HepG2 (cell line): ENCODE data around the gene RGS19. TPM values are rescaled to one million over a fixed set of nuclear protein-coding genes. Genes with fewer than 3 reads are reported as not detected.

Source experiments
- ATM ChIP-seq: fragments of 450-650 bp; IDR thresholded peaks from 2 replicates; pipeline ENCODE4 v1.7.1; 2017; ENCODE audit warnings: mild to moderate bottlenecking, borderline replicate concordance
- GABPB1 ChIP-seq: IDR thresholded peaks from 2 replicates; pipeline ENCODE4 v1.6.1; 2016; ENCODE audit warnings: mild to moderate bottlenecking, missing genetic modification reagents, moderate library complexity, missing compliant biosample characterization
- GTF3A ChIP-seq: sonication (generic); formaldehyde crosslinking; conservative IDR thresholded peaks from 2 replicates; pipeline ENCODE4 v1.4.0; 2020; ENCODE audit warnings: mild to moderate bottlenecking, missing genetic modification reagents
- MBD4 ChIP-seq: IDR thresholded peaks from 2 replicates; pipeline ENCODE4 v1.6.1; 2012; ENCODE audit warnings: low read length, inconsistent platforms, borderline replicate concordance
- NFE2 ChIP-seq: sonication (generic); formaldehyde crosslinking; IDR thresholded peaks from 2 replicates; pipeline ENCODE4 v1.4.0; 2020; ENCODE audit warnings: missing genetic modification reagents
- PPARG ChIP-seq: conservative IDR thresholded peaks from 2 replicates; pipeline ENCODE4 v1.6.1; 2016; ENCODE audit warnings: missing biosample characterization, missing genetic modification reagents
- PTBP1 ChIP-seq: fragments of 200-400 bp; formaldehyde crosslinking; IDR thresholded peaks from 2 replicates; pipeline ENCODE4 v1.6.1; 2018; ENCODE audit warnings: low read length, low read depth; ENCODE audit not compliant: poor library complexity, severe bottlenecking
- TFAP4 ChIP-seq: sonication (generic); IDR thresholded peaks from 2 replicates; pipeline ENCODE4 v1.6.1; 2016; ENCODE audit warnings: low read depth, borderline replicate concordance
- THAP8 ChIP-seq: sonication (generic); formaldehyde crosslinking; IDR thresholded peaks from 2 replicates; pipeline ENCODE4 v1.5.1; 2020; ENCODE audit warnings: missing genetic modification reagents, mild to moderate bottlenecking, borderline replicate concordance
- ZBTB7B ChIP-seq: sonication (generic); formaldehyde crosslinking; IDR thresholded peaks from 2 replicates; pipeline ENCODE4 v1.4.0; 2020; ENCODE audit warnings: missing genetic modification reagents
- ZNF251 ChIP-seq: sonication (generic); formaldehyde crosslinking; IDR thresholded peaks from 2 replicates; pipeline ENCODE4 v1.9.0; 2021; ENCODE audit warnings: mild to moderate bottlenecking, missing genetic modification reagents
- ZNF547 ChIP-seq: sonication (generic); formaldehyde crosslinking; IDR thresholded peaks from 2 replicates; pipeline ENCODE4 v1.5.1; 2020; ENCODE audit warnings: mild to moderate bottlenecking, missing genetic modification reagents
- ZNF629 ChIP-seq: sonication (generic); formaldehyde crosslinking; conservative IDR thresholded peaks from 2 replicates; pipeline ENCODE4 v1.5.0; 2020; ENCODE audit warnings: missing genetic modification reagents
- ZNF644 ChIP-seq: IDR thresholded peaks from 2 replicates; pipeline ENCODE4 v1.6.1; 2016; ENCODE audit warnings: low read depth
- ZNF691 ChIP-seq: sonication (generic); formaldehyde crosslinking; IDR thresholded peaks from 2 replicates; pipeline ENCODE4 v1.4.0; 2020; ENCODE audit warnings: missing genetic modification reagents, low read depth, mild to moderate bottlenecking, borderline replicate concordance
- ZNF816 ChIP-seq: sonication (generic); formaldehyde crosslinking; IDR thresholded peaks from 2 replicates; pipeline ENCODE4 v1.8.0; 2022; ENCODE audit warnings: missing genetic modification reagents, mild to moderate bottlenecking, borderline replicate concordance
- polyA plus RNA-seq, 8 experiments: library from polyadenylated mRNA; depleted of rRNA in 3 of 8; stranded (reverse) in 7 of 8; unstranded in 1 of 8; fragments of >200 nt; fragmentation: Illumina TruSeq in 4 of 8; extraction: Trizol in 4 of 8; gene quantifications; 2 replicates each; pipeline versions ENCODE4 v1.2.1 to v1.2.3, GENCODE V29; 2011 to 2016; ENCODE audit warnings: low read depth in 4 of 8, missing spikeins in 1 of 8, mixed read lengths in 1 of 8; ENCODE audit not compliant: insufficient read depth in 1 of 8
- total RNA-seq, 5 experiments: library from RNA; depleted of rRNA; stranded (reverse); fragments of >200 nt; fragmentation: Illumina TruSeq; extraction: Trizol; gene quantifications; 2 replicates each; pipeline ENCODE4 v1.2.3, GENCODE V29; 2016; ENCODE audit warnings: low read depth in 1 of 5
- TF ChIP-seq, protein P1 (sequence below): sonication (generic); formaldehyde crosslinking; IDR thresholded peaks from 2 replicates; pipeline ENCODE4 v1.4.0; 2020; ENCODE audit warnings: mild to moderate bottlenecking, low read depth, missing genetic modification reagents
- TF ChIP-seq, protein P2 (sequence below): sonication (generic); formaldehyde crosslinking; IDR thresholded peaks from 2 replicates; pipeline ENCODE4 v1.8.0; 2022; ENCODE audit warnings: mild to moderate bottlenecking, missing genetic modification reagents, moderate library complexity
- TF ChIP-seq, protein P3 (sequence below): sonication (generic); formaldehyde crosslinking; IDR thresholded peaks from 2 replicates; pipeline ENCODE4 v1.4.0; 2020; ENCODE audit warnings: mild to moderate bottlenecking, missing genetic modification reagents
- TF ChIP-seq, protein P4 (sequence below): sonication (generic); formaldehyde crosslinking; IDR thresholded peaks from 2 replicates; pipeline ENCODE4 v1.4.0; 2020; ENCODE audit warnings: missing genetic modification reagents
- TF ChIP-seq, protein P5 (sequence below): sonication (generic); formaldehyde crosslinking; IDR thresholded peaks from 2 replicates; pipeline ENCODE4 v1.4.0; 2020; ENCODE audit warnings: low read depth, mild to moderate bottlenecking, missing genetic modification reagents

RGS19 gene
- total and polyA plus RNA-seq, 2 of the 13 experiments (the other 11 are each of a cell fraction or from before 2014, with no cell fraction given): 10.7 to 11.9 TPM

DNA sequence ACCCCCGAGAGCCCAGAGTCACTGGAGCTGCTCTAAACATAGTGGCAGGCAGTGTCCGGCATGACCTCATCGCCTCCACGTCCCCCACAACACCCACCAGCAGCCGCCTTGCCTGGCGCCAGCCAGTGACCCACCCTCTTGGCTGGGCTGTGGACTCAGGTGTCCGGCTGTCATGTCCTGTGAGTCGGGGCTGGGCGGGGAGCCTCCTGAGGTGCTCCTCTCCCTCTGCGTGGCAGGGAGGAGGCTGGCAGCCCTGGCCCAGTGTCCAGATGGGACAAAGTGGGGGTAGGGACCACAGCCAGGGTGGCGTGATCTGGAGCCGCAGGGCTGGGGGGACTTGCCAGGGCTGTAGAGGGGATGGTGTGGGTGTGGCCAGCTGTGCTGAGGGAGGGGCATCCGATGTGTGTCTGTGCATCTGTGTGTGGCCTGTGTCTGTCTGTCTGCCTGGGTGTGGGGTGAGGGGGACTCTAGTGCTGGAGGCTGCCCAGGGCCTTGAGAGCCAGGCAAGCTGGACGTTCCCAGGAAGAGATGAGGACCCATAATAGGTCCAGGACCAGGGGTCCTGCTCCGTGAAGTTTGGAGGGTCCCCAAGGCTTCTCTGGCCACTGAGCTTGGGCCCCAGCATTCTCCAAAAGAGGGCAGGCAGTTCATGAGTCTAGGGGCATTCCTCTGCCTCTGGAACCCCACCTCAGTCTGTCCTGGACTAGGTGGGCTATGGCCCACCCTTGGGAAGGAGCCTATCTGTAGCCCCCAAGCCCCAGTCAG, 27.6 kb downstream of the RGS19 start (continued):
- TF ChIP-seq, protein P1, sequence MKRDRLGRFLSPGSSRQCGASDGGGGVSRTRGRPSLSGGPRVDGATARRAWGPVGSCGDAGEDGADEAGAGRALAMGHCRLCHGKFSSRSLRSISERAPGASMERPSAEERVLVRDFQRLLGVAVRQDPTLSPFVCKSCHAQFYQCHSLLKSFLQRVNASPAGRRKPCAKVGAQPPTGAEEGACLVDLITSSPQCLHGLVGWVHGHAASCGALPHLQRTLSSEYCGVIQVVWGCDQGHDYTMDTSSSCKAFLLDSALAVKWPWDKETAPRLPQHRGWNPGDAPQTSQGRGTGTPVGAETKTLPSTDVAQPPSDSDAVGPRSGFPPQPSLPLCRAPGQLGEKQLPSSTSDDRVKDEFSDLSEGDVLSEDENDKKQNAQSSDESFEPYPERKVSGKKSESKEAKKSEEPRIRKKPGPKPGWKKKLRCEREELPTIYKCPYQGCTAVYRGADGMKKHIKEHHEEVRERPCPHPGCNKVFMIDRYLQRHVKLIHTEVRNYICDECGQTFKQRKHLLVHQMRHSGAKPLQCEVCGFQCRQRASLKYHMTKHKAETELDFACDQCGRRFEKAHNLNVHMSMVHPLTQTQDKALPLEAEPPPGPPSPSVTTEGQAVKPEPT (CRISPR knock-in tag): 0 out of 2 replicates have a peak, but pooled peaks have one; percentile 43
- no peak for TF ChIP-seq ATM
- peak; percentile 18; the same call in 1 of the 2 replicates for TF ChIP-seq TFAP4
- TF ChIP-seq, protein P2, sequence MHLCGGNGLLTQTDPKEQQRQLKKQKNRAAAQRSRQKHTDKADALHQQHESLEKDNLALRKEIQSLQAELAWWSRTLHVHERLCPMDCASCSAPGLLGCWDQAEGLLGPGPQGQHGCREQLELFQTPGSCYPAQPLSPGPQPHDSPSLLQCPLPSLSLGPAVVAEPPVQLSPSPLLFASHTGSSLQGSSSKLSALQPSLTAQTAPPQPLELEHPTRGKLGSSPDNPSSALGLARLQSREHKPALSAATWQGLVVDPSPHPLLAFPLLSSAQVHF (CRISPR knock-in tag): no peak
- no peak; the same call in 1 of the 2 replicates for TF ChIP-seq ZNF547 (CRISPR knock-in tag)
- peak; percentile 35 for TF ChIP-seq PTBP1
- no peak for TF ChIP-seq ZNF644
- no peak for TF ChIP-seq NFE2 (CRISPR knock-in tag)
- TF ChIP-seq PPARG: no peak
- TF ChIP-seq ZNF251: 0 out of 2 replicates have a peak, but pooled peaks have one; percentile 76
- no peak for TF ChIP-seq ZNF816
- no peak for TF ChIP-seq ZNF629
- TF ChIP-seq, protein P3, sequence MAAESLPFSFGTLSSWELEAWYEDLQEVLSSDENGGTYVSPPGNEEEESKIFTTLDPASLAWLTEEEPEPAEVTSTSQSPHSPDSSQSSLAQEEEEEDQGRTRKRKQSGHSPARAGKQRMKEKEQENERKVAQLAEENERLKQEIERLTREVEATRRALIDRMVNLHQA: no peak
- no peak for TF ChIP-seq MBD4
- TF ChIP-seq THAP8 (CRISPR knock-in tag): no peak
- TF ChIP-seq, protein P4, sequence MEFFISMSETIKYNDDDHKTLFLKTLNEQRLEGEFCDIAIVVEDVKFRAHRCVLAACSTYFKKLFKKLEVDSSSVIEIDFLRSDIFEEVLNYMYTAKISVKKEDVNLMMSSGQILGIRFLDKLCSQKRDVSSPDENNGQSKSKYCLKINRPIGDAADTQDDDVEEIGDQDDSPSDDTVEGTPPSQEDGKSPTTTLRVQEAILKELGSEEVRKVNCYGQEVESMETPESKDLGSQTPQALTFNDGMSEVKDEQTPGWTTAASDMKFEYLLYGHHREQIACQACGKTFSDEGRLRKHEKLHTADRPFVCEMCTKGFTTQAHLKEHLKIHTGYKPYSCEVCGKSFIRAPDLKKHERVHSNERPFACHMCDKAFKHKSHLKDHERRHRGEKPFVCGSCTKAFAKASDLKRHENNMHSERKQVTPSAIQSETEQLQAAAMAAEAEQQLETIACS (CRISPR knock-in tag): no peak
- 0 out of 2 replicates have a peak, but pooled peaks have one; percentile 28 for TF ChIP-seq GTF3A
- no peak for TF ChIP-seq ZBTB7B (CRISPR knock-in tag)
- TF ChIP-seq, protein P5, sequence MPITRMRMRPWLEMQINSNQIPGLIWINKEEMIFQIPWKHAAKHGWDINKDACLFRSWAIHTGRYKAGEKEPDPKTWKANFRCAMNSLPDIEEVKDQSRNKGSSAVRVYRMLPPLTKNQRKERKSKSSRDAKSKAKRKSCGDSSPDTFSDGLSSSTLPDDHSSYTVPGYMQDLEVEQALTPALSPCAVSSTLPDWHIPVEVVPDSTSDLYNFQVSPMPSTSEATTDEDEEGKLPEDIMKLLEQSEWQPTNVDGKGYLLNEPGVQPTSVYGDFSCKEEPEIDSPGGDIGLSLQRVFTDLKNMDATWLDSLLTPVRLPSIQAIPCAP: 0 out of 2 replicates have a peak, but pooled peaks have one; percentile 22
- peak; percentile 32; the same call in 1 of the 2 replicates for TF ChIP-seq ZNF691 (CRISPR knock-in tag)
- TF ChIP-seq GABPB1: 0 out of 2 replicates have a peak, but pooled peaks have one; percentile 29
